Kidney glomerular epithelial cell (primary cell): ENCODE data around the gene ASCL2.

Experiments
- DNase-seq: peaks from one replicate; lab custom pipeline; 2025; lab: John Stamatoyannopoulos, UW

ASCL2 gene, protein sequence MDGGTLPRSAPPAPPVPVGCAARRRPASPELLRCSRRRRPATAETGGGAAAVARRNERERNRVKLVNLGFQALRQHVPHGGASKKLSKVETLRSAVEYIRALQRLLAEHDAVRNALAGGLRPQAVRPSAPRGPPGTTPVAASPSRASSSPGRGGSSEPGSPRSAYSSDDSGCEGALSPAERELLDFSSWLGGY

GRCh38 chr11:2270322-2271076 lies at the start of gene ASCL2:
TSS of gene ASCL2 (minus strand) at chr11:2270588. CDS start at chr11:2270332, 256 bp downstream.
- no peak for DNase-seq

DNA sequence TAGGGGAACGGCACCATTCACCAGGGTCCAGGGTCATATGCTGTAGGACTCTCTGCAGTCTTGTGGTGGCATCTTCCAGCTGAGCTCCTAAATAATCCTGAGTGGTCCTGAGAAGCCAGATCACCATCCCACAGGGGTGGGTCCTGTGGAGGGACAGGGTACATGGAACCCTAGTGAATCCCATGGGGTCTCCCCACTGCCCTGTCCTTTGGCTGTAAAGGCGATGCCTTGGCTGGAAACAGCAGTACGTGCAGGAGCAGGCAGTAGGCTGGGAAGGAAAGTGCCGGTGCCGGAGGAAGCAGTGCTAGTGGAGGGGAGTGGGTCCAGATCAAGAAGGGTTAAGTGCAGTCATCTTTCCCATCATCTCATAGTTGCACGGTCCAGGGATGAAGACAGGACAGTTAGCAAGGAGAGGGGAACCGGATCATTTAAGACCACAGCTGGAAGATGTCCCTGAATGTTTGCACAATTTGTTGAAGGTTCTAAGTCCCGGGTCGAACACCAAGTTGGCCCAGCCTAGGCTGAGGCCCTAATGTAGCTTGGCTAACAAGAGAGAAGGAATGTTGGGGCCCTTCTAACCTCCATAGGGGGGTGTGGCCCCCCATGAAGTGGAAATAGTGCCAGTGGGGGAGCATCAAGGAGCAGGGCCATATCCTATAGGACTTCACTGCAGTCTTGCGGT lies 49.5 kb upstream of the ASCL2 start:
- DNase-seq: no peak

DNA sequence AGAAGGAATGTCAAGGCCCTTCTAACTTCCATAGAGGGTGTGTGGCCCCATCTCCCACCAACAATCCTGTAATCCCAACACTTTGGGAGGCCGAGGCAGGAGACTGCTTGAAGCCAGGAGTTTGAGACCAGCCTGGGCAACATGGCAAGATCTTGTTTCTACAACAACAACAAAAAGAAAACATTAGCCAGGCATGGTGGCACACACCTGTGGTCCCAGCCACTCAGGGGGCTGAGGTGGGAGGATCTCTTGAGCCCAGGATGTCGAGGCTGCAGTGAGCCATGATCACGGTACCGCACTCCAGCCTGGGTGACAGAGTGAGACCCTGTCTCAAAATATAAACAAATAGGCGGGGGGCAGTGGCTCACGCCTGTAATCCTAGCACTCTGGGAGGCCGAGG lies 48.3 kb upstream of the ASCL2 start:
- DNase-seq: no peak

DNA sequence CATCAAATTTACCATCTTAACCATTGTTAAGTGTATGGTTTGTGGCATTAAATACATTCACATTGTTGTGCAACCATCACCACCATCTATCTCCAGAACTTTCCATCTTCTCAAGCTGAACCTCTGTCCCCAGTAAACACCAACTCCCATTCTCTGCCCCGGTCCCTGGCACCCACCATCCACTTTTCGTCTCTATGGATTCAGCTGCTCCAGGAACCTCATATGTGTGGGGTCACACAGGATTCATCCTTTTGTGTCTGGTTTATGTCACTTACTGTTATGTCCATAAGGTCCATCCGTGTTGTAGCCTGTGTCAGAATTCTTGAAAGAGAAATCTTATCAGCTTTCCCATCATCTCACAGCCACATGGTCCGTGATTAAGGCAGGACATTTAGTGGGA lies 47.7 kb upstream of the ASCL2 start:
- DNase-seq: no peak

DNA sequence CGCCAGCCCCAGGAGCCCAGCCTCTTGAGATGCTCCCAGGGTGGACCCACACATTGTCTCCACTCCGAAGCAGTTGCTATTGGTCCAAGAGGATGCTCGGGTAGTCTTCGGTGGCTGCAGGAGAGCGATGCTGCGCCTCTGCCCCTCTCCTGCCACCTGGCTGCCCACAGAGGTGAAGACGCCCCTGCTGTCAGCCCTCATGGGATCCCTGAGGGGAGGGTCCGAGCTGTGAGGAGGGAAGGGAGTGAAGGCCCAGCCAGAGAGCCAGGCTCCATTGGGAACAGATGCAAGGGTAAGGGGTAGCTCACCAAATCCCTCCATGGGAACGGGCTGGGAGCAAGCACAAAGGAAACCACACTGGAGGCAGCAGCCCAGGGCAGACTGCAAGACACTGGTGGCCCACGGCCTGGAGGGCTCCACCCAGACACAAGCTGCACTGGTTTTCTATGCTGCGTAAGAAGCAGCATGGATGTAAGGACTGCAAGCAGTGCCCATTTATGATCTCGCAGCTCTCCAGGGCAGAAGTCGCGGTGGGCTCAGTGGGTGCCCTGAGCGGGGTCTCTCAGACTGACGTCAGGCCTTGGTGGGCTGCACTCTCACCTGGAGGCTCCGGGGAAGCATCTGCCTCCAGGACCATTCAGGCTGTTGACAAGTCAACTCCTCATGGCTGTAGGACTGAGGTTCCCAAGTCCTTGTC lies 47.1 kb upstream of the ASCL2 start:
- no peak for DNase-seq

DNA sequence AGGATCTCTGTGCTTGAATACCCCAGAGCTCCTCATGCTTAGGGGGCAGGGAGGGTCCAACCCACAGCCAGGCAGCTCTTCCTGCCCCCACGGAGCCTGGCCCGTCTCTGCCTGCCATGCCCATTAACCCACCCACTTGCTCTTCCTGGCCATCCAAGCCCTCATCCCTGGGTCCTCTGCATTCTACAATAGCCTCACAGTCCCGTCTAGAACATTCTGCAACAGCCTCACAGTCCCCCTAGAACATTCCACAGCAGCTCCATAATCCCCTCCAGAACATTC lies 46.5 kb upstream of the ASCL2 start:
- DNase-seq: no peak

DNA sequence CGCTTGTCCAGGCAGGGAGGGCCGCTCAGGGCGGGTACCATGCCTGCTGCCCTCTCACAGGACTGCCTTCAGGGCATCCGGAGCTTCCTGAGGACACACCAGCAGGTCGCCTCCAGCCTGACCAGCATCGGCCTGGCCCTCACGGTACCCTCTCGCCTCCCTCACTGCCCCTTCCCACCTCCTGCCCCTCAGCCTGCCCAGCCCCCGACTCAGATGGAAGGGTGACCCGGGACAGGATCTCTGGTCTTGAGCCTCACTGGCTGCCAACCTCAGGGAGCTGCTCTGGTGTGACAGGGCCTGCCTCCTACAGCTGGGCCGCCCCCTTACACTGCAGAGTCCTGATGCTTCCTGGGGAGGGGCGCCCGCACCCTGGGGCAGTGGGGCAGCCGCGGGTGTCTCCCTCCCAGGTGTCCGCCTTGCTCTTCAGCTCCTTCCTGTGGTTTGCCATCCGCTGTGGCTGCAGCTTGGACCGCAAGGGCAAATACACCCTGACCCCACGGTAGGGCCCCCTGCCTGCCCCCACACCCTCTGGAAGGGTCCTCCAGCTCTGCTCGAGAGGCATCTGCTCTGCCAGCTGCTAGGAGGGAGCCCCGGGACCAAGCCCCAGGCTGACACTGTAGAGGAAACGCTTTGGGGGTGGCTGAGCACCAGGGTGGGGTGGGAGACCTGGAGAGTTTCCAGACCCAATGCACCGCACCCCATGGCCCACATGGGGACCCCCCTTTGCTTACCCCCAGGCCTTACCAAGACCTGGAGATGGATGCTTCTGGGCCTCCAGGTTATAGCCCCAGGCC lies 46.0 kb upstream of the ASCL2 start:
- DNase-seq: no peak

- no peak for DNase-seq
These were observed 45.2 kb upstream of the ASCL2 start for GRCh38 chr11:2315395-2316168.

GRCh38 chr11:2314525-2315394 lies 44.4 kb upstream of the ASCL2 start:
- DNase-seq: no peak

GRCh38 chr11:2314136-2314524 lies 43.7 kb upstream of the ASCL2 start:
- no peak for DNase-seq

DNA sequence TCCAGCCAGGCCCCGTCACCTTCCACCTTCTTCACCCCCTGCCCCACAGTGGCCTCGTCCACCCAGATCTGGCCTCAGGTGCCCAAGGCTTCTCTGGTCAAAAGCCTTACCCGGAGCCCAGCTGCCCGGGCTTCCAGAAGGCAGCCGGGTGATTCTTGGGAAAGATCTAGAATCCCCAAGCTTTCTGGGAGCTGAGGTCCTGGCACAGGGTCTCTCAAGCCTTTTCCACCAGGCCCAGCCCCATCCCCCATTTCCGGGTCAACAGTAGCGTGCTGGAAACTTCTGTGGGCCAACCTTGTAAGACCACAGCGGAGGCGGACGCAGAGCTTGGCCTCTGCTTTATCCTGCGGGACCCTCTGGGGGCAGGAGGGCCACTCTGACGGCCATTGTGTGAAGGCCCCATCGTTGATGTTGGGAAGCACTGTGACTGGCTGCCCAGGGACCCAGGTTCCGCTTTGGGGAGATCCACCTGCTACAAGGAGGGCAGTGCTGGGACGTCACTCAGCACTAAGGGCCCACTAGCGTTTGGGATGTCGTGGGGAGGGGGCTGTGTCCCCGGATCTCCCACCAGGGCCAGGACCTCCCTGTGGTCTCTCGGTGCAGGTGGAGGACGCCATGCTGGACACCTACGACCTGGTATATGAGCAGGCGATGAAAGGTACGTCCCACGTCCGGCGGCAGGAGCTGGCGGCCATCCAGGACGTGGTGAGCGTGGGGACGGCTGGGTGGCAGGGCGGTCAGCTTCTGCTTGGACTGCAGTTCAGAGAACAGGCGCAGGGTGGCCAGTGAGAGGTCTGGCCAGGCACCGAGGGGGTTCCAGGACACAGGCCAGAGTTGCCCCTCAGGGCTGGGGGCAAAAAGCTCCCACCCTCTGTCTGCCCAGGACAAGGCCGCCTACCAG lies 42.9 kb upstream of the ASCL2 start:
- DNase-seq: no peak

DNA sequence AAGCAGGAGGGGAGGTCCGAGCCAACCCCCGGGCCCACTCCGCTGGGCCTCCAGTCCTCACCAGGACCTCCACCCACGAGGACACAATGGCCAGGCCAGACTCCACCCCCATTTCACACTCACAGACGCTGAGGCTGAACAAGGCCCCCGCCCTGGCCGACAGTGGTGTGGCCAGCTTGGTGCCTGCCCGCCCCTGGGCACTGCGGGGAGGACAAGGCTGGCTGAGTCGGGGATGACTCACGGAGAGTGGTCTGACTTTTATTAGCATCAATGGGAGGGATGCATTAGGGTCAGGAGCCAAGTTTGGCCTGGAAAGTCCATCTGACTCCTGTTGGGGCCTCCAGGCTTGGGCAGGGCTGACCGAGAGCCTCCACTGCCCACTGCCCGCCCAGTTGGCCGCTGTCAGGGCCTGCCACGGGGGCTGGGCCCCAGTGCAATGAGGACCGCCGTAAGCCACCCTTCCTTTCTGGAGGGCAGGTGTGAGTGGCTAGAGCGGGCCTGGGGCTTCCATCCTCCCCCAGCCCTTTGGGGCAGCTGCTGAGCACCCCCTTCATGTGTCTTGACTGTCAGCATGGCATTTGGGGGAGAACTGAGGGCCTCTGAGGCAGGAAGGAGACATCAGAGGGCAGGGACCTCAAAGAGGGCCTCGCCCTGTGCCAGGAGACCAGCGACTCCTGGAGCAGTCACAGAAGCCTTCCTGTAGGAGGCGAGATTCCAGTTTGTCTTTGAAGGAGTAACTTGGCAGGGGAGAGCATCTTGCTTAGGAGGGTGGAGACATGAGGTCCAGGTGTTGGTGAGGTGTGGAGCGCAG lies 42.0 kb upstream of the ASCL2 start:
- DNase-seq: no peak

GRCh38 chr11:2311353-2312133 lies 41.2 kb upstream of the ASCL2 start:
- no peak for DNase-seq

DNA sequence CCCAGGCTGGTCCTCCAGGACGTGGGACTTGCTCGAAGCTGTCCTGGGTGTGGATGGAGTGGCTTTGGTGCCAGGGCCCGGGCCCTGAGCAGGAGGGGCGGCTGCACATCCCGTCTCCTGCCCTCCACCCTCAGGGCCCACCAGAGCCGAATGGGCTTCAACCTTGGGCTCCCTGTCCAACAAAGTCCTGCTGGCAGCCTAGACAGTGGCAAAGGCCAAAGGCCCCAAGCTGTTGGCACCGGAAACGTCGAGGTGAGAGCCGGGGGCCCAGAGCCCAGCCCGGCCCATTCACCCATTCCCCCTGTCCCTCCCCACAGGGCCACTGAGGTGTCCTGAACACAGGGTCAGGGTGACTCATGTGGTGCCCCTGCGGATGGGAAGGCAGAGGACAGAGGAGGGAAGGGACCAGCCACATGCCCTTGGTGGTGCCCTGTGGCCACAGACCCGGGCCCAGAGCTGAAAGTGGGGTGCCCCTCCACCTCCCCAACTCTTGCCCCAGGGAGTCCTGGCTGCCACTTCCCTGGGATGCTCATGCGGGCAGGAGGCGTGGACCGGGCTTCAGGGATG lies 40.5 kb upstream of the ASCL2 start:
- no peak for DNase-seq

DNA sequence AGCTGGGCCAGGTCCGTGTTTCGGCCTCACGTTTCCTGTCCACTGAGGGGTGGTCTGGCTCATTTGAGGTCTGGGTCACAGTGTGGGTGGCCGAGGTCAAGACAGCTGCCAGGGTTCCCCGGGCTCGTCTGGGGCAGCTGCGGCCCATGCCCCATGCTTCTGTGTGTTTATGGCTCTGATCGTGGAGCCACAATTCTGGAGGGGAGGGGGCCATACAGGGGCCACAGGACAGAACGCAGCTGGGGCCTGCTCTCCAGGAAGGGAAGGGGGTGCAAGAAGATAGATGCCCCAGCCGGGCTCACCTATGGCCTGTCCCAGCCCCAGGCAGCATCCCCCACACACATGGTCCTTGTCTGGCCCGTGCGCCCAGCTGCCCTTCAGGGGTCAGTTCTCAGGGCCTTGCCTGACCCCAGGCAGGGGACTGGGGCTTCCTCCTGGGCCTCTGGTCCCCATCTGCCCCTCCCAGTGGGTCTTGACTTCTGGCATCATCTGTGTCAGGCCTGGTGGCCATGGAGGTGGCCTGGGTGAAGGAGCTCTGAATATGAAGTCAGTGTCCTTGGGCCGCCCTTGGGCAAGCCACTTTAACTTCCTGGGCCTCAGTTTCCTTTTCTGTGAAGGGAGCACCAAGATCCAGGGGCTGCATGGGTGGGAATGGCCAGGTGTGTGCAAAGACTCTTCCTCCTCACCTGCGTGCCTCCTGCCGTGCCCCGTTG lies 39.8 kb upstream of the ASCL2 start:
- no peak for DNase-seq

GRCh38 chr11:2309251-2310072 lies 39.1 kb upstream of the ASCL2 start:
- DNase-seq: no peak
